NCI-H2196 treated with DMSO at 0.1 percent for 48 hours (cell line): ENCODE measurements around the gene PMM2.

Experiments
- DNase-seq: peaks from one replicate; lab custom pipeline; 2025; ENCODE audit not compliant: unreplicated experiment; lab: John Stamatoyannopoulos, UW

Gene PMM2

DNA sequence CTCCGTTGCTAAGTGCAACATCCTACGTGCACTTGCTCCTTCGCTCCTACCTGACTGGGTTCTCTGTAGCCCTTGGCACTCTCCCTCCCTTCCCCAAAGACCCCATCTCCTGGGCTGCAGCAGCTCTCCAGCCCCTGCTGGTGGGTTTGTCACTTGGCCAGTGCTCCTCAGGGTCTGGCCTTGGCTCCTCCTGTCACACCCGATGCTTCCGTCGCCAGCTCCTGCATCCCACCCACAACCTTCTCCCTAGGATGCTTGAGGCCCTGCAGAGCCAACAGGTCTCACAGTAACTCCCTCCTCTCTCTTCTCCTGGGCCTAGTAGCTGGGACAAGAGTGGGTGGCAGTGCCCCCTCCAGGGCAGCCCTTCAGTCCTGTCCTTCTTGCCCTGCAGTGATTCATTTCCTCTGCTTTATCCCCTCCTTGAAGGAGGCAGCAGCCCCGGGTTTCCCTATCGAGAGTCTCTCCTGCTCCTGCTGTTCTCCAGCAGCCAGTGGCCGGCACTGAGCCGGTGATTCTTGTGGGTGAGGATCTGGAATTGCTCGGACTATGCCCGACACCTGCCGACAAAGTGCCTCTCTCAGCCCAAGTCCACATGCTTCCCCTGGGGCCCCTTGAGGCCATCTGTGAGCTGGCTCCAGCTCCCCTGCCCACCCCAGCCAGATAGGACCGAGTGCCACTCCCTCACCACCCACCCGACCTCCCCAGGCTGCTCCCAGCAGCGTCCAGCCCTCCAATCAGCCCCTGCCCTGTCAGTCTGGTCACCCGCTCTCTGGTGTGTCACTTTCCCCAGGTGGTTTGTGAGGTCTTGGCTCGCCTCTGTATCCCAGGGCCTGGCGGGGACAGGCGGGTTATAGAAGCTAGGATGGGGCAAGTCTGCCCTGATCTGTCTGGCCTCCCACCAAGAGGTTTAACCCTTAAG is 88.3 kb downstream of the PMM2 start:
- no peak for DNase-seq

GRCh38 chr16:8886593-8887430 is 89.2 kb downstream of the PMM2 start:
- no peak for DNase-seq

DNA sequence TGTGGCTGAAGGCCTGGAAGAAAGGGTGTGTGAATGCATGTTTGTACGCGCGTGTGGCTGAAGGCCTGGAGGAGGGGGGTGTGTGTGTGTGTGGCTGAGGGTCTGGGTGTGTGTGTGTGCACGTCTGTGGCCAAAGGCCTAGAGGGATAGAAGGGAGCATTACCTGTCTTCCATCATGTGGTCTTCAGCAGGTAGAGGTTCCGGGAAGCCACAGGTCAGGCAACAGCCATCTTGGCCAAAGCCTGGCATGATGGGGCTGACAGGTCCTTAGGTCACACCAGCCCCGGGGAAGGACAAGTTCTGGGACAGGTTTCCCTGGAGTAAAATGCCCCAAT is 89.8 kb downstream of the PMM2 start:
- no peak for DNase-seq

DNA sequence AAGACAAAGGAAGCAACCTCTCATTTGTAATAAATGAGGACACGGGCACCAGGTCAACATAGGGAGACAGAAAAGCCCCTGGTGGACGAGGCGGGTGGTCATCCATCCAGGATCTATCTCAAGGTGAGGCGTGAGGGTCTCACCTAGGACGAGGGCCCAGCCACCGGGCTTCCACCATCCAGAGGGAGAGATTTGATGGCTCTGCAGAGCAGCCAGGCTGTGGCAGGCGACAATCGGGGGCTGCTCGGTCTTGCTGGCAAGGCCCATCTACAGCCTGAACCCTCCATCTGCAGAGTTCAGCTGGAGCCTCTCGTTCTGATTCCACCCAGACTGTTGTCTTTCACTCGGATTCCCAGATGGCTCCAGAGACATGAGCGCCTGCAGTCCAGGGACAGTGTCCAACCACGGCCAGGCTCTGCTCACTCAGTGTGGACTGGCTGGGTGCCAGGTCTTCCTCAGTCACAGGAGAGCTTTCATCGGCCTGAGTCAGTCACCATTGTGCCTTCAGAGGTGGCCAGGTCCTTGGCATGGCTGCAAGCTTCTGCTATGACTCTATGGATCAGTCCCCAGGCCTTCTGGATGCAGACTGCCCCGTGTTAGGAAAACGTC is 90.4 kb downstream of the PMM2 start:
- peak; percentile 11 for DNase-seq

GRCh38 chr16:8888951-8889892 is 91.6 kb downstream of the PMM2 start:
- DNase-seq = no peak

DNA sequence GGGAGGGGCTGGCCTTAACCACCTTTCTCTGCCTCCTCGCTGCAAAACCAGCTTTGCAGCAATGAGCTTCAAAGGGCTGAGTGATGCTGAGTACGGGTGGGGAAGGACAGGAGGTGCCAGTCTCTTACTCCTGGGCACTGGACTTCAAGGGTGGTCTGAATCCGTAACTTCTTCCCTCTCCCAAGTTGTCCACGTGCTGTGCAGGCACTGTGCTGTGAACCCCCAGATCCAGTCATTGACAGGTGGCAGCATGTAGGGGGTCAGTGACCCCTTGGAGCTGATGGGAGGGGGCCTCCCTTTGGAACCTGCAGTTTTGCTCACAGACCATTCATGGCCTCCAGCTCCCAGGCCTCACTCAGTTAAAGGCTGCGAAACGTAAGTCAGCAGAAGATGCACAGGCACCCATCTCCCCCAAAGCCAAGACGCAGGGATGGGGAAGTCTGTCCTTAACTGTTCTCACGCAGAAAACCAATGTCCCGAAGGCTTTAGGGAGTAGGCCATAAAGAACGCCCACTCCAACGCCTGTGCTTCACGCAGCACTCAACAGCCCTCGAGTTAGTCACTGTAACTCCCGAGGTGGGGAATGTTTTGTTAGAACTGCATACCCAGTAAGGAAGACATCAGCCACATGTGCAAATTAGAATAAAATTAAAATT is 92.4 kb downstream of the PMM2 start:
- no peak for DNase-seq

DNA sequence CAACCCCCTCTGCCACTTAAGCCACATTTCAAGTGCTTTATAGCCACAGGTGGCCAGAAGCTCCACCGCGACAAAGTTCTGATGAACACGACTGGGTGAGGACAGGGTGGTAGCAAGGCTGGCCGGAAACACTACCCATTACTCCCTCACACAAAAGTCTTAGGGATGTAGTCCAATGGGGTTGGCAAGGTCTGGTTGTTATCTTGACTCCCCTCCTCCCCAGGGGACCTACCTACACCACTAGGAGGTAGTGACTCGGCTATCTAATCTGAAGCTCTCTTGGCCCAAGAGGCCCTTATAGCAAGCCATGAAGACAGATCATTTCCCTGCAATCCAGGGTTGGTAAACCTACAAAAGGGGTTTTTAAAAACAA is 92.9 kb downstream of the PMM2 start:
- no peak for DNase-seq

- no peak for DNase-seq
Observed at GRCh38 chr16:8892101-8892575, 94.5 kb downstream of the PMM2 start.

DNA sequence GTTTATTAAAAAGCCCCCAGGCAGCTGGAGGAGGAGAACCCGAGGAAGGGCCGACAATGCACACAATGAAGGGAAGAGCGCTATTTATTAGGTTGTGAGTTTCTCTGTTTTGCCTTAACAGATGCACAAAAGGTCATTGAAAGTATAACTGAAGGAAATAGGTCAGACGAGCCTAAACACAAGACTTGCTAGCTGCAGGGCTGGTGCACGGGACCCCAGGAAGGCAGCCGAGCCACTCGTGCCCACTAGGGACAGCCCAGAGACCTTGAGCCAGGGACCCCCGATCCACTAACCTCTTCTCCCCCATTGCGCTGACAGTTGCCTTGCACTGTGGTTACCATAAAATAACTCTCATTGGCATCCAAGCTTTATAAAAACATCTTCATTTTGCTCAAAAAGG is 95.8 kb downstream of the PMM2 start:
- DNase-seq = no peak

DNA sequence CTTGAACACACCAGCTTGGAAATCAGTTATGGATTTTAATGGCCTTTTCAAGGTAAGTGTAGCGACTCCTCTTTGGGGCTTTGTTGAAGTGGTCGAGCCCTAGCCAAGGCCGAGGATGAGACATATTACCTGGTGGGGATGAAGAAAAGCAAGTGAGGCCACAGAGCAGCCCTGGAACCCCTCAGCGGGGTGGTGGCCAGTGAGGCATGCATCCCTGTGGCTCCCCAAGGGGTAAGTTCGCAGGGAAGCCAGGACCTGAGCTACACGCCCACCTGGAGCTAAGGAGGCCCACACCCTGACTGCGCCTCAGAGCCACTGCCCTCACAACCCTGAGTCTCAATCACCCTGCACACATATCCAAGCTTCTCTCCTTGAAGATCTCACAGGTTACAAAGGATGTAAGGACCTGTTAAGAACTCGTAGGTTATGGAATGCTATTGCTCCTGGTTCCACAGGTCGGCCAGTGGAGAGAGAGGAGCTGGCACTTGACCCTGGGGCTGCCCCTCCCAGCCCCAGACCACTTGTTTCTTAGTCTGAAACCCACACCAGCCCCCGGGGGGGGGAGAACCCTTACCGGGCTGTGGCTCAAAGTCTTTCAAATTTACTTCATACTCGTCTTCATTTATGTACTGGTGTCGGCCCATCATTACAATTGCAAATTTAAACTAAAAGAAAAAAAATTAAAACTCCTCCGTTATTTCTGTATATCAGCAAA is 96.5 kb downstream of the PMM2 start:
- no peak for DNase-seq

DNA sequence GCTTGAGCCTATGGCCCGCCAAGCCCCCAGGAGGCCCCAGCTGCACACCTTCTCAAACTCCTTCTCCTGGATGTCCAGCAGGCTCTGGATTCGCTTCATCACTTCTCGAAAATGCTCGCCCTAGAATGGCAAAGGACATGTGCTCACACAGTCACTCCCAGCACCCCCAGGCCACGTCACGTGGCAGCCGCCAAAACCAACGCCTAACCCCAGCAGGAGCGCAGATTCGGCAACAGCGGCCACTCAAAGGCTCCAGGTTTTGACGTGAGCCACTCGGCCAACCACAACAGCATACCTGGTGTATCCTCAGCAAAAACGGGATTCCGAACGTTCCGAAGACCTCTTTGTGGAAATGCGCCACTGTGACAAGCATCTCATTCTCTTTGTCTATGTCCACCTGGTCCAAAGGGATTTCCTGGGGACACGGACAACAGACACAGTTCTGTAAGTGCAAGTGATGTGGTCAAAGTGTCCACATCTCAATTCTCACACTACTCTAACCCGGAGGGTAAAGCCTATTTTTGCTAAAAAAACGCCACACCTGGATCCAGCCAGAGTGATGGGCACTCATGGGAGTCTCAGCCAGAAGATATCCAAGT is 97.2 kb downstream of the PMM2 start:
- no peak for DNase-seq

DNA sequence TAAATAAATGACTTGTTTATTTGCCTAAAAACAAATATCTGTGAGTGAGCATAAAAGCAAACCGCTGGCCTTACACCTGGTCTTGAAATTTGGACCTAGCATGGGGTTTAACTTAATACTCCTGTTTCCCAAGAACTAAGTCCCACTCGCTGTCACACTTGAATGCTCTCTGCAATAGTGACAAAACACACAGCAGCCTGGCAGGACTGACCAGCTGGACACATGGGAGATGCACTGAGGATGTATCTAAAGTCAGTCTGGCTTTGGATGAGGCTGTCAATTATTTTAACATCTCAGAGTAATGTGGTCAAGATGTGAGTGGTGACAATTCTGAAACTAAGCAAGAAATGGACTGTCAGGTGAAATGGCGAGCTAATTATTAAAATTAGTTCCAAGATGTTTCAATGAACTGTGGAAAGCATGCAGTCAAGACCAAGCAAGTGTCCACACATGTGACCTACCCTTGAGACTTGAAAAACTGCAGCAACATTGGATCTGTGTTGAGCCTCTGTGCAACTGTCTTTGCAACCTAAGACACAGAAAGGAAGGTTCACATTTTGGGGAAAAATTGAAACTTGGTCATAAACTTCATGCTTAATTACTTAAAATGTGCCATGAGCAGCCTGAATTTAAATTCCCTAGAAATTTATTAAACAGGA is 101.2 kb downstream of the PMM2 start:
- DNase-seq = no peak
